ENCODE measurements around the gene ADAMTS4.

Gene ADAMTS4

DNA sequence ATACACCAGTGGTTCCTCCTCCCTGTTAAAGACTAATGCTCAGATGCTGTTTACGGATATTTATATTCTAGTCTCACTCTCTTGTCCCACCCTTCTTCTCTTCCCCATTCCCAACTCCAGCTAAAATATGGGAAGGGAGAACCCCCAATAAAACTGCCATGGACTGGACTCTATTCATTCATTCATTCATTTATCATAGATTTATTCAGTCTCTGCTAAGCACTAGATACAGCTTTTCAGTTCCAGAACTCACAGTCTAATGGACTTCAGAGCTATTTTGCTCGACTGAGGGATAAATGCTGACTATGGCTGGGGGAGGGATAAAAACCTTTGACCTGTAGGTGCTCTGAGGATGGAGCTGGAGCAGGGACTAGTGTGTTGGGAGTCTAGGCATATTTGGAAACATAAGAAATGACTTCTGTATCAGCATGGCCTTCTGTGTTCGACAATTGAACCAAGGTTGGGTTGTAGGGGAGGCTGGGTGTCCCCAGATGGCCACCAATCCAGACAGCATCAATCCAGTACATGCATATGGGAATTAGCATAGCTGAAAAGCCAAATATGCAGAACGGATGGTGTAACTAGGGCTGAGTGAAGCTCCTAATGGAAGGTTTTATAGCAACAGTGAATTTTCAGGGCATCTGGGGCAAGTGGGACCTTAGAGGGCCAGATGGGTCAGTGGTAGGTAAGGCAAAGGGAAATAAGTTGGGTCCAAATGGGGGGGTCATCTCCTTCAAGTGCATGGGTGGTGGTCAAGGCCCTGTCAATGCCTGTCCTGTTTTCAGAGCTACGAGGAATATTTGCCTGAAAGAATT is 20.4 kb upstream of the ADAMTS4 start:
- DNase-seq: no peak

DNA sequence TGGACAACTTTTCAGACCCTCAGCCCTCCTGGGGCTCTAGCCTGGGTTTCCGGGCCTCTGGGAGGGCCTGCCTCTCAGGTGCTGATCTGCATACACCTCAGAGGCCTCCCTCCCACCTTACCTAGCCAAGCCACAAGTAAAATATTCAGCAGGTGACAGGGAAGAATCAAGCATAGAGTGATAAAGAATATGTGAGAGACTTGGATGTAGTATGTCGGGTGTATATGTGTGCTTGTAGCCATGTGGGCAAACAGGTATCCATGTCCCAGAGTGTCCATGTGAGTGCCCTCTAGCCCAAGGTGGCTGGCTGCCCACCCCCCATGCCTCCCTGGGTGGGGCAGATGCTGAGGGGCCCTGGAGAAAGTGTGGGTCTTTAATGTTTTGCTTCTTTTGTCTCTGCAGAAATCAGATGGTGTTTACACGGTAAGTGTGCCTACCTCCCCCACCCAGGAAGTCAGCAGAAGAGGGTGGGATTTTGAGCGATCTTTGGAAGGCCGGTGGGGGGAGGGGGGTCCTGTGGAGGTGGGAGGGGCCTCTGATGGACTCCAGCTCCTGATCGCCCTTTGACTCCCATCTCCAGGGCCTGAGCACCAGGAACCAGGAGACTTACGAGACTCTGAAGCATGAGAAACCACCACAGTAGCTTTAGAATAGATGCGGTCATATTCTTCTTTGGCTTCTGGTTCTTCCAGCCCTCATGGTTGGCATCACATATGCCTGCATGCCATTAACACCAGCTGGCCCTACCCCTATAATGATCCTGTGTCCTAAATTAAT is 19.6 kb upstream of the ADAMTS4 start:
- no peak for DNase-seq

- DNase-seq: no peak
Observed at GRCh38 chr1:161217831-161218230, 19.0 kb upstream of the ADAMTS4 start.

GRCh38 chr1:161216945-161217712 is 18.3 kb upstream of the ADAMTS4 start:
- no peak for DNase-seq

GRCh38 chr1:161215076-161215475 is 16.2 kb upstream of the ADAMTS4 start, which contains the start of gene FCER1G:
TSS of gene FCER1G (plus strand) at chr1:161215295. CDS start at chr1:161215322, 27 bp downstream.
- DNase-seq: no peak

GRCh38 chr1:161214369-161214768 is 15.5 kb upstream of the ADAMTS4 start:
- DNase-seq: no peak

DNA sequence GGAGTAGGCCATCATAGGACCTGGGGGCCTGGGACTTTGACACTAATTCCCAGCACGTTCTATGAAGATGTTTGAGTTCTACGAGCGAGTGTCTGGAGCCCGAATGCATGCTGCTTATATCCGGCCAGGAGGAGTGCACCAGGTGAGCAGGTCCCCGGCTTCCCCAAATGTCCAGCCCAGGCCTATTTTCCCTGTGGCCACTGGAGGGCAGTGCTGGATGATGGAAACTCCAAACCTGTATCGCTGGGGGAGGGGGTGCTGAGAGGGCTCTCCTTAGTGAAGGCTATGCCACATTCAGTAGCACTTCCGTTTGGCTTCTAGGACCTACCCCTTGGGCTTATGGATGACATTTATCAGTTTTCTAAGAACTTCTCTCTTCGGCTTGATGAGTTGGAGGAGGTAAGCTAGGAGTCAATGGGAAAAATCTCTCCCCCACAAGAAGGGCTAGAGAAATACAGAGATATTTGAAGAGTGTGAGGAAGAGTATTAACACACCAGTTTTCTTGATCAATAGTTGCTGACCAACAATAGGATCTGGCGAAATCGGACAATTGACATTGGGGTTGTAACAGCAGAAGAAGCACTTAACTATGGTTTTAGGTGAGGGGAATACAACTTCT is 11.0 kb upstream of the ADAMTS4 start:
- peak; percentile 64 to 65 for DNase-seq

DNA sequence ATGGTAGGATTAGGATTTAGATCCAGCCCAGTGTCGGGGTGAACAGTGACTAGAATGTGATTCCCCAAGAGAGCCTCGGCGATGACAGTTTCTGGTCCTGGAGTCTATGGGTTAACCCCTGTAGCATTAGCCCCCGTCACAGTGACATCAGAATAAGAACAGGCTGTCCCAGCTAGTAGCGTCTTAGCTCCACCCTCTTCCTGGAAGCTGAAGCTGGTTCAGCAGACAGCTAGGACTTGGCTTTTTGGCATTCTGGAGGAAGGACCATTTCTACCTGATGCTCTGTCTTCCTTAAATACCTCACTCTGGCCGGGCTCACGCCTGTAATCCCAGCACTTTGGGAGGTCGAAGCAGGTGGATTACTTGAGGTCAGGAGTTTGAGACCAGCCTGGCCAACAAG is 8.3 kb upstream of the ADAMTS4 start:
- no peak for DNase-seq

DNA sequence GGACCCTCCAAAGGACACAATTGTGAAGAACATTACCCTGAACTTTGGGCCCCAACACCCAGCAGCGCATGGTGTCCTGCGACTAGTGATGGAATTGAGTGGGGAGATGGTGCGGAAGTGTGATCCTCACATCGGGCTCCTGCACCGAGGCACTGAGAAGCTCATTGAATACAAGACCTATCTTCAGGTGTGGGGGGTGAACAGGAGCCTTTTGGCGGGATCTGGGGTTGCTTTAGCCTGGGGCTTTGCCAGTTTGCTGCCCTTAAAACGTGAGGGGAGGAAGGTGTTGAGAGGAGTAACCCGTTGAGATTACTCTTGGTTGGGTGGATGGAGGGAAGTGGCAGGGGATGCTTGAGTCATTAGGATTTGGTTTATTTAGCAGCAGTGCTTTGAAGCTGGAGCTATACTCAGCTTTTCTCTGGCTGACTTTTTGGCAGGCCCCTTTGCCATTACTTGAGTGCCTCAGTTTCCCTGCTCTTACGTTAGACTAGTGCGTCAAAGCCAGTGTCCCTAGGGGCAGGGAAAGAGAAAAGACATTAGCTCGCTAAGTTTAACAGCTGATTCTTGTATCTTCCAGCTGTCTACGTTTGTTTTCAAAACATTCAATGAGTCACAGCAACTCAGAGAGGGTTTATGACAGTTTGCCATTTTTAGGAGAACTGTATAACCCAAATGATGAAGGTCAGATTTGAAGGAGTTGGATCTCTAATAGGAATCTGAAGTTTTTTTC is 7.7 kb upstream of the ADAMTS4 start:
- no peak for DNase-seq

GRCh38 chr1:161201836-161202712 is 3.2 kb upstream of the ADAMTS4 start, which contains the start of gene NDUFS2:
TSS of gene NDUFS2 (plus strand) at chr1:161202367. CDS start at chr1:161202386, 19 bp downstream.
- DNase-seq: peak; percentile 95 to 96

GRCh38 chr1:161200992-161201835 is 2.4 kb upstream of the ADAMTS4 start:
- no peak for DNase-seq

DNA sequence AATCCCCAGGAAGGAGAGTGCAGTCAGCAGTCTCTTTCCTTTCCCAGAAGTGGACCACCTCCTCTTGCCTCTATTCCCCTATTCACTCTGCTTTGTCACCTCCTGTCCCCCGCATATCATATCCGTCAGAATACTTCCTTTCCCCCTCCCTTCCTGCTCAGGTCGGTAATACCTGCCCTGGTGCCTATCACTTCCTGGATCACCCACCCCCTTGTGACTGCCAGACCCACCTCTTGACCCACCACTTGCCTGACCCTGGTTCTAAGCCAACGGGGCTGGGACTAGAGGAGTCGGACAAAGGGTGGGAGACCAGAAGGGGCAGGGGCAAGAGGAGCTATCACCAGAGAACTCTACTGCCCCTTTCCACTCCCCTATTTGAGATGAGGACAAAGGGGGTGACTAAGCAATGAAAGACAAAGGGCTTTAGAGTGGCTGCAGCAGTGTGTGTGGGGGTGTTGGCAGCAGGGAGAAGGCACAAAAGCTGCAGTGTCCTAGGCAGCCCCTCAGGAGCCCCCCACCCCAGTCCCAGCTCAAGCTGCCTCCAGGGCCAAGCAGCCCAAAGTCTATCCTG is 1.7 kb upstream of the ADAMTS4 start:
- no peak for DNase-seq

DNA sequence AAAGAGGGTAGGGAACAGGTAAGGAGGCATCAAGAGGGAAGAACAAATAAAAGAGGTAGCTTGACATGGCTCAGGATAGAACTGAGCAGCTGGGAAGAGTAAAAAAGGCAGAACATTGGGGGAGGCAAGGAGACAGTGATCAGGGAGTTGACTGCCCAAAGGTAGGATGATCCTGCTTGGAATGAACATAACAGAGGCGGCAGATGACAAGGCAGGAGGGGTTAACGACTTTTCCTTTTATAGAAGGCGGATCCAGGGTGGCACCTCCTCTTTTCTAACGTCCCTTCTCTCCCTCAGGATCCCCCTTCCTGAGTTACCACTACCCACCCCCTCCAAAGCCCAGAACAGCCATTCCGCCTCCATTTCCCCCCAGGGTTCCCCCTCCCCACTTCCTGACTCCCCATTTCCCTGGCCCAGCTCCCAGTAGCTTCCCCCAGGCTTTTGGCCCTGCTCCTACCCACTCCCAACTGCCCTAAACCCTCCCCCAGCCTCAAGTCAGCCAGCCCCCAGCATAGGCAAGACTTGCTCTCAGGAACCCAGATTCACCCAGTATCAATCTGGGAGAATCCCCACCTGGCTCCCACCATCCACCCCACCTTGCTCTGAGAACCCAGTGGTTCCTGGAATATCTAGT is 769 bp upstream of the ADAMTS4 start:
- no peak for DNase-seq

DNA sequence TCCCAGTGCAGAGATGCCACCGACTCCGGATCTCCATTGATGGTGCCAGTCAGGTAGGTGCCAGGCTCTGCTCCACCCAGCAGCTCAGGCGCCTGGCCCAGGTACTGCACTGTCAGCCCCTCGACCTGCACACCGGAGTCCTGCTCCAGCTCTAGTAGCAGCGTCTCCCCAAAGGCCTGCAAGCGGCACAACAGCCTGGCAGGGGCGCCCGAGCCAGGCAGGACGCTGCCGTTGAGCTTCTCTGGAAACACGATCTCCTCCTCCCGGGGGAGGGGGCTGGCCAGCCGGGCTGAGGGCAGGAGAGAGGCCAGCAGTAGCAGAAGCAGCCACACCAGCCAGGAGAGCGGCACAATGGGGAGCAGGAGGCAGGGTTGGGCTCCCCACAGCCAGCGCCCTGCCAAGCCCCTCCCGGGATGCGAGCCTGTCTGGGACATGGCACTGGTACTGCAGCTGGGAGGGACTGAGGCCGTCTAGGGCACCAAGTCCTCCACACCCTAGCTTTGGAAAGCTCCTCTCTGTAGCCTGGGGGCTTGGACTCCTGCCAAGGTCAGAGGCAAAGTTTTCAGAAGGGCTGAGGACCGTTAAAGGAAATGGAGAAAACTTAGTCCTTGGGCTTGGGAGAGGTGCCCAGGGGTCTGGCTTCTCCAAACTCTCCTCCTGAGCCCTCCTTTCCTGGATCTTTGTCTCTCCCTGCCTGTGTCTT is 509 bp downstream of the ADAMTS4 start:
- DNase-seq: no peak

DNA sequence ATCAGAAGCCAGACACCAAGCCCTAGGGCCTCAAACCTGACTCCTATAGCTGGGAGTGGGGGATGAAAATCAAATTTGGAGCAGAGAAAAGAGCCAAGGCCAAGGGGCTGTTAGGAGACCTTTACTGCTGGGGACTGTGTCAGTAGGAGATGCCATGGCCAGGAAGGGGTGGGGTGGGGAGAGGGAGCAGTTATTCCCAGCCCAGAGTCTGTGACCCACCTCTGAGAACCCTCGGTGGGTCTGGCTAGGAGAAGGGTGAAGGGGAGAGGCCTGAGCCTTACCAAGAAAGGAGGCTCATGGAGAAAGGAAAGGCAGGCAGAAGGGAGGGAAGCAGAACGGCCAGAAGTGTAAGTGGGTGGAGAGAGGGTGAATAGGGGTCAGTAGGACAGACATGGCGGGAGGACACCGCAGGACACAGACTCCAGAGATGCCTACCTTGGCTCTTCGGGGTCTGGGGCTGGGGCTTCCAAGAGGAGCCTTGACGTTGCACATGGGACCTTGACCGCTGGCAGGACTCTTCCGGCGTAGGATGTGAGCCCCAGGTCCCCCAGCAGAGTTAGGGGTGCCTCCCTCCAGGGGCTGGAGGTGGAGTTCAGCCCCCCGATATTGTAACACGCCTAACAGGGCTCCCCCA is 1.2 kb downstream of the ADAMTS4 start:
- DNase-seq: no peak

DNA sequence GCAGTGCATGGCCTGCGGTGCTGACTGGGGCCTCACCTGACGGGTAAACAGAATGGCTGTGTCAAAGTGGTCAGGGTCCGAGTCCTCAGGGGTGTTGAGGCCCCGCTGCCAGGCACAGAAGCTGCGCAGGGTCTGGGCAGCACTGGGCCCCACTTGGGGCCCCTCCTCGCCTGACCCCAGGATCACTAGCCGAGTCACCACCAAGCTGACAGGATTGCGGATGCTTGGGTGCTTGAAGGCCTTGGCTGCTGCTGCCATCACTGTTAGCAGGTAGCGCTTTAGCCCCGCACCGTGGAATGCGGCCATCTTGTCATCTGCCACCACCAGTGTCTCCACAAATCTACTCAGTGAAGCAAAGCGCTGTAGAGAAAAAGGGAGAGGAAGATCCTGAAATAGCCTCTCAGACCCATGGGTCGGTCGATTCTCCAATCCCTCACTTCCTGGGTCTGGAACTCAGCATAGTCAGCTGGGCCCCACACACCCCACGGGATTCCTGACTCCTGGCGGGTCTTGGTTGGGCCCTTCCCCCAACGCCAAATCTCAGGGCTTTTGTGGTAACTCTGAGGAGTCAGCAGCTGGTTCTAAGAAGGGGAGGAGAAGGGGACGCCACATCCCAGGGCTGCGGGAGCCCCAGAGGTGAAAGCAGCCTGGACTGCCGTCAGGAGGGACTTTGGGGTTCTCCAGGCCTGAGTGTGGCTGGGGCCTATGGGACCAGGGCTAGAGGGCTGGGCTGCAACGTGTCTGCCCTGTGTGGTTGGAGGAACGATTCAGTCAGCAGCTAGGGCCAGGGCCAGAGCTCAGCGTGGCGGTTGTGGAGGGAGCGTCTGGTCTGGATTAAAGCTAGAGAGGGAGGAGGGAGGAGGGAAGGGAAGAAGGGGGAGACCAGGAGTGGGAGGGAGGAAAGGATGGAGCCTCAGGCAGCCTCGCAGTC is 2.1 kb downstream of the ADAMTS4 start:
- DNase-seq: no peak

DNA sequence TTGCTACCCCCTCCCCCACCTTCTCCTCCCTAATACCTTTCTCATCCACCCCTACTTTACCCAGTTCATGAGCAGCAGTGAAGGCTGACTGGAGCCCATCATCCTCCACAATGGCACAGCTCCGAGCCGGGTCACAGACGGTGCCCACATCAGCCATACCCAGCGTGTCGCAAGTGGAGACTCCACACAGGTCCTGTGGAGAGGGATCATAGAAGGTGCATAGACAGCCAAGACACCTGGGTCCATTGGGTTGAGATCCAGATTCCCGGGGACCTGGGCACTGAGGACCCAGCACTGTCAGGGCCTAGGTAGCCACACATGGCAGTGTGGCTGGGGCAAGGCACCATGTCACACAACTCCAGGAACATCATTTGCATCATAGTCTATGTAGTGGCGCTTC is 2.7 kb downstream of the ADAMTS4 start:
- no peak for DNase-seq

Measured in activated CD4-positive, alpha-beta T cell treated with anti-CD3 and anti-CD28 coated beads, Interleukin-2, amount 50 U/mL, for 4 hours (primary cell).